HL-60 (cell line): Measurements from ENCODE around the gene EFNA2.

ENCODE experiments used
- DNase-seq, 2 experiments: peaks; one replicate each; pipeline ENCODE4 v3.0.0-alpha.2; 2010 to 2020; ENCODE audit warnings: low read depth in 1 of 2, low spot score in 1 of 2
- H3K27ac ChIP-seq: fragments of 250-450 bp; sonication (Bioruptor Pico); replicated peaks from 2 replicates; pipeline ENCODE4 v1.5.1; 2020; ENCODE audit warnings: mild to moderate bottlenecking, moderate library complexity
- H3K27me3 ChIP-seq: fragments of 250-450 bp; sonication (Bioruptor Pico); 2 replicates; pipeline ENCODE4 v1.5.1; 2021; ENCODE audit warnings: mild to moderate bottlenecking, moderate library complexity; ENCODE audit not compliant: insufficient read depth, poor library complexity, severe bottlenecking
- H3K4me3 ChIP-seq: replicated peaks from 2 replicates; pipeline ENCODE4 v1.5.1; 2011; ENCODE audit warnings: mild to moderate bottlenecking, control low read depth, low read length; ENCODE audit not compliant: insufficient read depth
- GABPA ChIP-seq: IDR thresholded peaks from 2 replicates; pipeline ENCODE4 v1.6.1; 2012; ENCODE audit warnings: low read depth
- POLR2AphosphoS5 ChIP-seq: IDR thresholded peaks from 2 replicates; pipeline ENCODE4 v1.6.1; 2012; ENCODE audit warnings: low read depth
- SPI1 ChIP-seq: IDR thresholded peaks from 2 replicates; pipeline ENCODE4 v1.6.1; 2012; ENCODE audit warnings: low read depth, mild to moderate bottlenecking, borderline replicate concordance
- TF ChIP-seq, protein P1 (sequence below): IDR thresholded peaks from one replicate; pipeline ENCODE4 v1.5.1; 2011; ENCODE audit warnings: low read length, control low read depth, inconsistent platforms; ENCODE audit not compliant: insufficient read depth
- TF ChIP-seq, protein P2 (sequence below): IDR thresholded peaks from 2 replicates; pipeline ENCODE4 v1.6.1; 2012; ENCODE audit warnings: low read depth; ENCODE audit not compliant: insufficient replicate concordance

EFNA2 gene

DNA sequence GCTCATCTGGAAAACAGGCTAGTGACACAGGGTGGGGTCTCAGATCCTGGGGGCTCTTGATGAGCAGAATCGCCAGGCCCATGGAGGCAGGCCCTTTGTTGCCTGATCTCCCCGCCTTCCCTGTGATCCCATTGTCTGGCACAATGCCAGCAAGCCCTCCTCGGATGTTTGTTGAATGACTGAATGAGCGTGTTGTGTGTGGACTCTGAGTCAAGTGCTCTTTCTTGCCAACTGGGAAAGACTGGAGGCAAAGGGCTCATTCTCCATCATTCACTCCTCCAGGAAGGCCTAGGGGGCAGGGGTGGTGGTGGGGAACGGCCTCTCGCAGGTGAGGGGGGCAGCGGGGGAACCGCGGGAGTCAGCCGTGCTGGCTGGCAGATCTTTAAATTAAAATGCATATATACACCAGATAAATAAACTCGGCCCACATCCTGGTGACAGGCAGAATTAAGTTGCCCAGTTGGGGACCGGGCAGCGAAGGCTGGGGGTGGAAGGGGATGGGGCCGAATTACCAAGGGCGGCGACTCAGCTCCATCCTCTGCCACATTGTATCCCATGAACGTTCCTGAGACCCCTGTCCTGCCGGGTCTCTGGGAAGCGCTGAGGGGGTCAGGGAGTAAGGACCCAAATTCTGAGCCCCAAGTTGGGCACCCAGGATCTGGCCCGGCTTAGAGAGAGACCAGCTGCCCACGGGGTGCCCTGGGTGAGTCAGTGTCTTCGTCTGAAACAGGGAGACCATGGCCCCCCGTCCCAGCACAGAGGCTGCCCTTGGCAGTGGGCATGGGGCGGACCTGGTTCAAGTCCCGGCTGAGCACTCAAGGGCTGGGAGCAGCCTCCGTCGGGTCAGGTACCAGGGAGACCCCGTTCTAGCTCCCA, 24.5 kb downstream of the EFNA2 start:
- H3K27me3 ChIP-seq = peaks cover 9% of the 10 kb centered on the region
- no peak overlapping the region for H3K4me3 ChIP-seq
- H3K27ac ChIP-seq = no peak overlapping the region
- TF ChIP-seq, protein P1, sequence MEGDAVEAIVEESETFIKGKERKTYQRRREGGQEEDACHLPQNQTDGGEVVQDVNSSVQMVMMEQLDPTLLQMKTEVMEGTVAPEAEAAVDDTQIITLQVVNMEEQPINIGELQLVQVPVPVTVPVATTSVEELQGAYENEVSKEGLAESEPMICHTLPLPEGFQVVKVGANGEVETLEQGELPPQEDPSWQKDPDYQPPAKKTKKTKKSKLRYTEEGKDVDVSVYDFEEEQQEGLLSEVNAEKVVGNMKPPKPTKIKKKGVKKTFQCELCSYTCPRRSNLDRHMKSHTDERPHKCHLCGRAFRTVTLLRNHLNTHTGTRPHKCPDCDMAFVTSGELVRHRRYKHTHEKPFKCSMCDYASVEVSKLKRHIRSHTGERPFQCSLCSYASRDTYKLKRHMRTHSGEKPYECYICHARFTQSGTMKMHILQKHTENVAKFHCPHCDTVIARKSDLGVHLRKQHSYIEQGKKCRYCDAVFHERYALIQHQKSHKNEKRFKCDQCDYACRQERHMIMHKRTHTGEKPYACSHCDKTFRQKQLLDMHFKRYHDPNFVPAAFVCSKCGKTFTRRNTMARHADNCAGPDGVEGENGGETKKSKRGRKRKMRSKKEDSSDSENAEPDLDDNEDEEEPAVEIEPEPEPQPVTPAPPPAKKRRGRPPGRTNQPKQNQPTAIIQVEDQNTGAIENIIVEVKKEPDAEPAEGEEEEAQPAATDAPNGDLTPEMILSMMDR = no peak
- TF ChIP-seq SPI1 = no peak
- DNase-seq = no peak

DNA sequence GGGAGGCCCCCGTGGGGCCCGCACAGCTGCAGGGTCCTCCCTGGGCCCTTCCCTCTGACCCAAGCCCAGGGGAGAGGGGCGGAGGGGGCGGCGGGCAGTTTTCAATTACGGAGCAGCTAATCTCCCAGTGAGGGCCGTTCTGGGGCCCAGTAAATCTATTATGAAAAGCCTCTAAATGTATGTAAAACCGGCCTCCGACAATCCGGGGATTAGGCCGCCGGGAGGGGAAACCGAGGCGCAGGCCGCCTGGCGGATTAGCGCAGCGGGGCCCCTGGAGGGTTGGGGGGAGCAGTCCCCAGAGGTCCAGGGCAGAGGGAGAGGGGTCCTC, 25.1 kb downstream of the EFNA2 start:
- TF ChIP-seq, protein P2, sequence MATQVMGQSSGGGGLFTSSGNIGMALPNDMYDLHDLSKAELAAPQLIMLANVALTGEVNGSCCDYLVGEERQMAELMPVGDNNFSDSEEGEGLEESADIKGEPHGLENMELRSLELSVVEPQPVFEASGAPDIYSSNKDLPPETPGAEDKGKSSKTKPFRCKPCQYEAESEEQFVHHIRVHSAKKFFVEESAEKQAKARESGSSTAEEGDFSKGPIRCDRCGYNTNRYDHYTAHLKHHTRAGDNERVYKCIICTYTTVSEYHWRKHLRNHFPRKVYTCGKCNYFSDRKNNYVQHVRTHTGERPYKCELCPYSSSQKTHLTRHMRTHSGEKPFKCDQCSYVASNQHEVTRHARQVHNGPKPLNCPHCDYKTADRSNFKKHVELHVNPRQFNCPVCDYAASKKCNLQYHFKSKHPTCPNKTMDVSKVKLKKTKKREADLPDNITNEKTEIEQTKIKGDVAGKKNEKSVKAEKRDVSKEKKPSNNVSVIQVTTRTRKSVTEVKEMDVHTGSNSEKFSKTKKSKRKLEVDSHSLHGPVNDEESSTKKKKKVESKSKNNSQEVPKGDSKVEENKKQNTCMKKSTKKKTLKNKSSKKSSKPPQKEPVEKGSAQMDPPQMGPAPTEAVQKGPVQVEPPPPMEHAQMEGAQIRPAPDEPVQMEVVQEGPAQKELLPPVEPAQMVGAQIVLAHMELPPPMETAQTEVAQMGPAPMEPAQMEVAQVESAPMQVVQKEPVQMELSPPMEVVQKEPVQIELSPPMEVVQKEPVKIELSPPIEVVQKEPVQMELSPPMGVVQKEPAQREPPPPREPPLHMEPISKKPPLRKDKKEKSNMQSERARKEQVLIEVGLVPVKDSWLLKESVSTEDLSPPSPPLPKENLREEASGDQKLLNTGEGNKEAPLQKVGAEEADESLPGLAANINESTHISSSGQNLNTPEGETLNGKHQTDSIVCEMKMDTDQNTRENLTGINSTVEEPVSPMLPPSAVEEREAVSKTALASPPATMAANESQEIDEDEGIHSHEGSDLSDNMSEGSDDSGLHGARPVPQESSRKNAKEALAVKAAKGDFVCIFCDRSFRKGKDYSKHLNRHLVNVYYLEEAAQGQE = no peak
- TF ChIP-seq SPI1 (no peak), GABPA (no peak), POLR2AphosphoS5 (no peak)
- TF ChIP-seq, protein P1 = no peak
- Histone ChIP-seq H3K27me3 (peaks cover 9% of the 10 kb centered on the region), H3K4me3 (no peak overlapping the region), H3K27ac (no peak overlapping the region)
- no peak for DNase-seq

DNA sequence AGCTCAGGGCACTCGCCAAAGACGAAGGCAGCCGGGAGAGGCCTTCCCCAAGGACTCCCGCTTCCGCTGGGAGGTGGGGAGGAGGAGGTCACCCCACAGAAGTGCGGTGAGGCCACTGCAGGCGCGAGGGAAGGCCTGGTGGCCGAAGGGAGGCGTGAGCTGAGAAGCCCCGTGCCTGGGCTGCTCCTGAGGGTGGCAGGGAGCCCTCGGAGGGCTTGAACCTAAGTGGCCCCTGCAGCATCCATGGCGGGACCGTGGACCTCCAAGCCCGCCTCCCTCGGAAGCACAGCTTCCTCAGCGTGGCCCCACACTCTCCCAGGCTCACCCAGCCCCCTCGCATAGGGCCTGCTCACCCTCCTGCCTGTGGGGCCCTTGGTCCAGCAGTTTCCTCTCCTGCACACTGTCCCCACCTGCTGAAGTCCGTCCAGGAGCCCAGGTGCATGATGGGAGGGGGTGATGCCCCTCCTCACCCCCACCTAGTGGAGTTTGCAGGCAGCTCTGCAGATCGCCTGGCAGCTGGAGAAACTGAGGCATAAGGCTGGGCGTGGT, 25.9 kb downstream of the EFNA2 start:
- H3K4me3 ChIP-seq = no peak overlapping the region
- H3K27ac ChIP-seq = no peak overlapping the region
- no peak for DNase-seq
- TF ChIP-seq GABPA (no peak), POLR2AphosphoS5 (no peak), SPI1 (no peak)
- TF ChIP-seq, protein P1 = no peak
- TF ChIP-seq, protein P2 = no peak
- peaks cover 13% of the 10 kb centered on the region for H3K27me3 ChIP-seq
